HEK293 (cell line): ENCODE measurements around the gene METTL1.

Source experiments
- CTCF ChIA-PET: fragments of 350-600 bp; formaldehyde crosslinking; extraction: SDS; loops from one replicate; lab custom pipeline; 2021; ENCODE audit warnings: antibody characterized with exemption; lab: Yijun Ruan, JAX
- POLR2A ChIA-PET: fragments of 300-600 bp; formaldehyde crosslinking; extraction: SDS; loops from one replicate; lab custom pipeline; 2020; ENCODE audit warnings: antibody characterized with exemption, inconsistent platforms; lab: Yijun Ruan, JAX
- H3K27ac ChIP-seq: fragments of 200-500 bp; sonication (Bioruptor generic); 2 replicates; pipeline ENCODE4 v1.5.1; 2014; ENCODE audit warnings: low read depth, low read length, control low read depth, inconsistent platforms; ENCODE audit errors: extremely low read depth
- H3K36me3 ChIP-seq, 2 experiments: fragments of 200-500 bp in 1 of 2; sonication (Bioruptor generic) in 1 of 2; 1 replicate in 1 of 2; 2 replicates in 1 of 2; pipeline ENCODE4 v1.5.1; 2014 to 2017; ENCODE audit warnings: inconsistent platforms in 2 of 2, low read length in 2 of 2; ENCODE audit not compliant: control insufficient read depth in 2 of 2, insufficient read depth in 1 of 2
- H3K4me1 ChIP-seq: fragments of 200-500 bp; sonication (Bioruptor generic); 2 replicates; pipeline ENCODE4 v1.5.1; 2014; ENCODE audit warnings: mild to moderate bottlenecking, low read length, inconsistent platforms; ENCODE audit not compliant: control insufficient read depth, insufficient read depth
- H3K4me3 ChIP-seq: 2 replicates; pipeline ENCODE4 v1.5.1; 2011; ENCODE audit warnings: low read depth, mild to moderate bottlenecking, control low read depth, low read length, moderate library complexity
- H3K9me3 ChIP-seq: fragments of 200-500 bp; sonication (Bioruptor generic); 2 replicates; pipeline ENCODE4 v1.5.1; 2014; ENCODE audit warnings: low read depth, low read length, inconsistent platforms; ENCODE audit not compliant: control insufficient read depth, insufficient read depth
- GLIS1 ChIP-seq: fragments of 450-650 bp; formaldehyde crosslinking; IDR thresholded peaks from 2 replicates; pipeline ENCODE4 v1.5.1; 2016; ENCODE audit warnings: missing biosample characterization, missing genetic modification characterization
- MZF1 ChIP-seq: fragments of 450-650 bp; formaldehyde crosslinking; IDR thresholded peaks from 2 replicates; pipeline ENCODE4 v1.5.1; 2017; ENCODE audit warnings: missing biosample characterization, missing genetic modification characterization, borderline replicate concordance
- OVOL3 ChIP-seq: fragments of 450-650 bp; formaldehyde crosslinking; IDR thresholded peaks from 2 replicates; pipeline ENCODE4 v1.5.1; 2016; ENCODE audit warnings: missing biosample characterization, missing genetic modification characterization
- SCRT2 ChIP-seq: fragments of 450-650 bp; formaldehyde crosslinking; IDR thresholded peaks from 2 replicates; pipeline ENCODE4 v1.5.1; 2016; ENCODE audit warnings: missing biosample characterization, missing genetic modification characterization
- SP2 ChIP-seq: fragments of 450-650 bp; formaldehyde crosslinking; IDR thresholded peaks from 2 replicates; pipeline ENCODE4 v1.5.1; 2016; ENCODE audit warnings: missing biosample characterization, missing genetic modification characterization
- SP3 ChIP-seq: fragments of 450-650 bp; formaldehyde crosslinking; IDR thresholded peaks from 2 replicates; pipeline ENCODE4 v1.5.1; 2016; ENCODE audit warnings: missing biosample characterization, missing genetic modification characterization
- WT1 ChIP-seq: fragments of 450-650 bp; formaldehyde crosslinking; IDR thresholded peaks from 2 replicates; pipeline ENCODE4 v1.5.1; 2016; ENCODE audit warnings: missing biosample characterization, missing genetic modification characterization
- ZBTB48 ChIP-seq: fragments of 450-650 bp; formaldehyde crosslinking; IDR thresholded peaks from 2 replicates; pipeline ENCODE4 v1.5.1; 2016; ENCODE audit warnings: missing biosample characterization, missing genetic modification characterization
- ZNF10 ChIP-seq: fragments of 450-650 bp; formaldehyde crosslinking; IDR thresholded peaks from 2 replicates; pipeline ENCODE4 v1.5.1; 2017; ENCODE audit warnings: missing biosample characterization, missing genetic modification characterization
- ZNF112 ChIP-seq: fragments of 450-650 bp; formaldehyde crosslinking; IDR thresholded peaks from 2 replicates; pipeline ENCODE4 v1.5.0; 2017; ENCODE audit warnings: missing biosample characterization, missing genetic modification characterization
- ZNF19 ChIP-seq: fragments of 450-650 bp; formaldehyde crosslinking; IDR thresholded peaks from 2 replicates; pipeline ENCODE4; 2016; ENCODE audit warnings: missing biosample characterization, missing genetic modification characterization, low read depth
- ZNF23 ChIP-seq: fragments of 450-650 bp; formaldehyde crosslinking; IDR thresholded peaks from 2 replicates; pipeline ENCODE4 v1.5.1; 2016; ENCODE audit warnings: missing biosample characterization, missing genetic modification characterization, borderline replicate concordance
- ZNF423 ChIP-seq: fragments of 450-650 bp; formaldehyde crosslinking; IDR thresholded peaks from 2 replicates; pipeline ENCODE4 v1.5.1; 2016; ENCODE audit warnings: missing biosample characterization, missing genetic modification characterization
- ZNF48 ChIP-seq: fragments of 450-650 bp; formaldehyde crosslinking; IDR thresholded peaks from 2 replicates; pipeline ENCODE4 v1.5.1; 2016; ENCODE audit warnings: missing biosample characterization, missing genetic modification characterization
- ZNF600 ChIP-seq: fragments of 450-650 bp; formaldehyde crosslinking; IDR thresholded peaks from 2 replicates; pipeline ENCODE4 v1.5.1; 2016; ENCODE audit warnings: missing biosample characterization, missing genetic modification characterization
- ZNF621 ChIP-seq: fragments of 450-650 bp; formaldehyde crosslinking; IDR thresholded peaks from 2 replicates; pipeline ENCODE4 v1.5.1; 2017; ENCODE audit warnings: missing biosample characterization, missing genetic modification characterization
- ZNF623 ChIP-seq: fragments of 450-650 bp; formaldehyde crosslinking; IDR thresholded peaks from 2 replicates; pipeline ENCODE4 v1.5.1; 2016; ENCODE audit warnings: missing biosample characterization, missing genetic modification characterization
- ZNF664 ChIP-seq: fragments of 450-650 bp; formaldehyde crosslinking; IDR thresholded peaks from 2 replicates; pipeline ENCODE4 v1.5.1; 2016; ENCODE audit warnings: missing biosample characterization, missing genetic modification characterization
- ZNF677 ChIP-seq: fragments of 450-650 bp; IDR thresholded peaks from 2 replicates; pipeline ENCODE4 v1.5.0; 2018; ENCODE audit warnings: missing biosample characterization, mild to moderate bottlenecking, missing genetic modification characterization, moderate library complexity
- ZSCAN23 ChIP-seq: fragments of 450-650 bp; formaldehyde crosslinking; IDR thresholded peaks from 2 replicates; pipeline ENCODE4 v1.5.1; 2016; ENCODE audit warnings: missing biosample characterization, missing genetic modification characterization
- TF ChIP-seq, protein P1 (sequence below): fragments of 450-650 bp; IDR thresholded peaks from 2 replicates; pipeline ENCODE4 v1.5.1; 2018; ENCODE audit warnings: missing biosample characterization, missing genetic modification characterization
- TF ChIP-seq, protein P2 (sequence below): fragments of 450-650 bp; formaldehyde crosslinking; IDR thresholded peaks from 2 replicates; pipeline ENCODE4 v1.5.1; 2016; ENCODE audit warnings: missing biosample characterization, missing genetic modification characterization
- TF ChIP-seq, protein P3 (sequence below): fragments of 450-650 bp; formaldehyde crosslinking; IDR thresholded peaks from 2 replicates; pipeline ENCODE4; 2016; ENCODE audit warnings: missing biosample characterization, missing genetic modification characterization
- TF ChIP-seq, protein P4 (sequence below): fragments of 450-650 bp; formaldehyde crosslinking; IDR thresholded peaks from 2 replicates; pipeline ENCODE4 v1.5.1; 2017; ENCODE audit warnings: missing biosample characterization, missing genetic modification characterization
- TF ChIP-seq, protein P5 (sequence below): fragments of 450-650 bp; formaldehyde crosslinking; IDR thresholded peaks from 2 replicates; pipeline ENCODE4 v1.5.1; 2016; ENCODE audit warnings: missing biosample characterization, missing genetic modification characterization
- TF ChIP-seq, protein P6 (sequence below): fragments of 450-650 bp; formaldehyde crosslinking; IDR thresholded peaks from 2 replicates; pipeline ENCODE4 v1.5.1; 2016; ENCODE audit warnings: missing biosample characterization, missing genetic modification characterization

The METTL1 gene

DNA sequence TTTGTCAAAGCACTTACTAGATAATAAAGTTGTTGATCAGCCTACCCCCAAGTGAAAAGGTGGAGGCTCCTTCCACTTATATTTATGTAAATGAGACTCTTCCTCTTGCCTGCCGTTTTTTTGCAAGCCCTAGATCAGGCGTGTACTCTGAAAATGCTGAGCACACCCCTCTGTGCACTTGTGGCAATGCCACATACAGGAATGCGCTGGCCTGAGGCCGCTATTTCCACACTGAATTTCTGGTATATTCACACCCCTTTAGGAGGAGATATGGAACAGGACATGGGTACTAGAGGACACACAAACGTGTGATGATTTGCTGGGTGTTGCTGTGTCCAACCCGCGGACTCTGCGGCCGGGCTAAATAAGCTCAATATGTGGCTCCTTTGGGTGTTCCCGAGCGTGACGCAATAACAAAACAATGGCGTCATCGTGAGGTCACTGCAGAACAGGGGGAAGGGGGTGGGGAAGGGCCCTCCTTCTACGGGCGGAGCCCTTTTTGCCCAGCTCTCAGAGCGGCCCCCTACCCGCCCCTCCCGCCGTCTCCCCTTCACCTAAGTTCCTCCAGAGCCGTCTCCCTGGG is 27.6 kb downstream of the METTL1 start (continued):
- TF ChIP-seq, protein P1, sequence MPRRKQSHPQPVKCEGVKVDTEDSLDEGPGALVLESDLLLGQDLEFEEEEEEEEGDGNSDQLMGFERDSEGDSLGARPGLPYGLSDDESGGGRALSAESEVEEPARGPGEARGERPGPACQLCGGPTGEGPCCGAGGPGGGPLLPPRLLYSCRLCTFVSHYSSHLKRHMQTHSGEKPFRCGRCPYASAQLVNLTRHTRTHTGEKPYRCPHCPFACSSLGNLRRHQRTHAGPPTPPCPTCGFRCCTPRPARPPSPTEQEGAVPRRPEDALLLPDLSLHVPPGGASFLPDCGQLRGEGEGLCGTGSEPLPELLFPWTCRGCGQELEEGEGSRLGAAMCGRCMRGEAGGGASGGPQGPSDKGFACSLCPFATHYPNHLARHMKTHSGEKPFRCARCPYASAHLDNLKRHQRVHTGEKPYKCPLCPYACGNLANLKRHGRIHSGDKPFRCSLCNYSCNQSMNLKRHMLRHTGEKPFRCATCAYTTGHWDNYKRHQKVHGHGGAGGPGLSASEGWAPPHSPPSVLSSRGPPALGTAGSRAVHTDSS (tag by site-specific recombination) = no peak
- TF ChIP-seq SP3 (tag by site-specific recombination) (no peak; the same call in 1 of the 2 replicates), SCRT2 (tag by site-specific recombination) (peak; percentile 82), ZNF621 (no peak), ZNF10 (0 out of 2 replicates have a peak, but pooled peaks have one; percentile 27), ZNF423 (tag by site-specific recombination) (peak; percentile 82), ZSCAN23 (tag by site-specific recombination) (no peak), OVOL3 (tag by site-specific recombination) (no peak), MZF1 (no peak), WT1 (tag by site-specific recombination) (no peak), ZNF48 (tag by site-specific recombination) (no peak), GLIS1 (tag by site-specific recombination) (no peak), ZNF677 (no peak), ZNF19 (tag by site-specific recombination) (no peak), ZNF623 (0 out of 2 replicates have a peak, but pooled peaks have one; percentile 36), ZNF112 (tag by site-specific recombination) (no peak), SP2 (no peak)
- TF ChIP-seq, protein P2, sequence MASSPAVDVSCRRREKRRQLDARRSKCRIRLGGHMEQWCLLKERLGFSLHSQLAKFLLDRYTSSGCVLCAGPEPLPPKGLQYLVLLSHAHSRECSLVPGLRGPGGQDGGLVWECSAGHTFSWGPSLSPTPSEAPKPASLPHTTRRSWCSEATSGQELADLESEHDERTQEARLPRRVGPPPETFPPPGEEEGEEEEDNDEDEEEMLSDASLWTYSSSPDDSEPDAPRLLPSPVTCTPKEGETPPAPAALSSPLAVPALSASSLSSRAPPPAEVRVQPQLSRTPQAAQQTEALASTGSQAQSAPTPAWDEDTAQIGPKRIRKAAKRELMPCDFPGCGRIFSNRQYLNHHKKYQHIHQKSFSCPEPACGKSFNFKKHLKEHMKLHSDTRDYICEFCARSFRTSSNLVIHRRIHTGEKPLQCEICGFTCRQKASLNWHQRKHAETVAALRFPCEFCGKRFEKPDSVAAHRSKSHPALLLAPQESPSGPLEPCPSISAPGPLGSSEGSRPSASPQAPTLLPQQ (tag by site-specific recombination) = peak; percentile 23
- TF ChIP-seq, protein P3, sequence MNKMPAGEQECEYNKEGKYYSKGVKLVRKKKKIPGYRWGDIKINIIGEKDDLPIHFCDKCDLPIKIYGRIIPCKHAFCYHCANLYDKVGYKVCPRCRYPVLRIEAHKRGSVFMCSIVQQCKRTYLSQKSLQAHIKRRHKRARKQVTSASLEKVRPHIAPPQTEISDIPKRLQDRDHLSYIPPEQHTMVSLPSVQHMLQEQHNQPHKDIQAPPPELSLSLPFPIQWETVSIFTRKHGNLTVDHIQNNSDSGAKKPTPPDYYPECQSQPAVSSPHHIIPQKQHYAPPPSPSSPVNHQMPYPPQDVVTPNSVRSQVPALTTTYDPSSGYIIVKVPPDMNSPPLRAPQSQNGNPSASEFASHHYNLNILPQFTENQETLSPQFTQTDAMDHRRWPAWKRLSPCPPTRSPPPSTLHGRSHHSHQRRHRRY (tag by site-specific recombination) = no peak
- TF ChIP-seq, protein P4, sequence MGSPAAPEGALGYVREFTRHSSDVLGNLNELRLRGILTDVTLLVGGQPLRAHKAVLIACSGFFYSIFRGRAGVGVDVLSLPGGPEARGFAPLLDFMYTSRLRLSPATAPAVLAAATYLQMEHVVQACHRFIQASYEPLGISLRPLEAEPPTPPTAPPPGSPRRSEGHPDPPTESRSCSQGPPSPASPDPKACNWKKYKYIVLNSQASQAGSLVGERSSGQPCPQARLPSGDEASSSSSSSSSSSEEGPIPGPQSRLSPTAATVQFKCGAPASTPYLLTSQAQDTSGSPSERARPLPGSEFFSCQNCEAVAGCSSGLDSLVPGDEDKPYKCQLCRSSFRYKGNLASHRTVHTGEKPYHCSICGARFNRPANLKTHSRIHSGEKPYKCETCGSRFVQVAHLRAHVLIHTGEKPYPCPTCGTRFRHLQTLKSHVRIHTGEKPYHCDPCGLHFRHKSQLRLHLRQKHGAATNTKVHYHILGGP (tag by site-specific recombination) = no peak; the same call in 1 of the 2 replicates
- TF ChIP-seq, protein P5, sequence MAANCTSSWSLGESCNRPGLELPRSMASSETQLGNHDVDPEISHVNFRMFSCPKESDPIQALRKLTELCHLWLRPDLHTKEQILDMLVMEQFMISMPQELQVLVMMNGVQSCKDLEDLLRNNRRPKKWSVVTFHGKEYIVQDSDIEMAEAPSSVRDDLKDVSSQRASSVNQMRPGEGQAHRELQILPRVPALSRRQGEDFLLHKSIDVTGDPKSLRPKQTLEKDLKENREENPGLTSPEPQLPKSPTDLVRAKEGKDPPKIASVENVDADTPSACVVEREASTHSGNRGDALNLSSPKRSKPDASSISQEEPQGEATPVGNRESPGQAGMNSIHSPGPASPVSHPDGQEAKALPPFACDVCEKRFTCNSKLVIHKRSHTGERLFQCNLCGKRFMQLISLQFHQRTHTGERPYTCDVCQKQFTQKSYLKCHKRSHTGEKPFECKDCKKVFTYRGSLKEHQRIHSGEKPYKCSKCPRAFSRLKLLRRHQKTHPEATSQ (tag by site-specific recombination) = no peak

DNA sequence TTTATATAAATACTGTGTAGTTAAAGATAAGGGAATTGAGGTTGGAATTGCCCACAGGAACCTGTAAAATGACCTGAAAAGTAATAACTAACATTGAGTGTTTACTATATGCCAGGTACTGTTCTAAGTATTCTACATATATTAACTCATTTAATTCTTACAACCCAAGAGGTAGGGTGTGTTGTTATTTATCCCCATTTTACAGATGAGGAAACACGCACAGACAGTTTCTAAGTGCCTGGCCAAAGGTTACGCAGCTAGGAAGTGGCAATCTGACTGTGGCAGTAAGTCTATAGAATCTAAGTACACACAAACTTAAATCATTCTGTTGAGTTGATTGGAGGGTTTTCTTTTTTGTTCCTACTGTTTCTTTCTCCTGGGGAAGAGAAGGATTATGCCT is 28.1 kb downstream of the METTL1 start:
- Histone ChIP-seq H3K27ac (0 out of 2 replicates have a peak overlapping the region, but pooled peaks have one; percentile 80), H3K9me3 (no peaks in the 10 kb centered on the region), H3K36me3 (peaks cover 8 to 30% of the 10 kb centered on the region in 2 experiments), H3K4me1 (0 out of 2 replicates have a peak, but pooled peaks cover 2% of the 10 kb centered on the region), H3K4me3 (no peak overlapping the region)
- POLR2A ChIA-PET = interaction anchor here (0.9 to 2.1 kb wide), 6 partner anchors 9 to 198 kb away, joined by 3 to 9 read pairs (median 7); partner anchors contain the start of genes CYP27B1, EEF1AKMT3, METTL1 and TSFM
- CTCF ChIA-PET = interaction anchor here (1.3 to 2.7 kb wide), 3 partner anchors 13 to 17 kb away, joined by 3 to 22 read pairs (median 7); no protein-coding TSS in a partner anchor
- TF ChIP-seq ZBTB48 (tag by site-specific recombination) (no peak), ZNF664 (tag by site-specific recombination) (peak; percentile 84), ZNF23 (tag by site-specific recombination) (no peak), ZNF600 (no peak)
- TF ChIP-seq, protein P6, sequence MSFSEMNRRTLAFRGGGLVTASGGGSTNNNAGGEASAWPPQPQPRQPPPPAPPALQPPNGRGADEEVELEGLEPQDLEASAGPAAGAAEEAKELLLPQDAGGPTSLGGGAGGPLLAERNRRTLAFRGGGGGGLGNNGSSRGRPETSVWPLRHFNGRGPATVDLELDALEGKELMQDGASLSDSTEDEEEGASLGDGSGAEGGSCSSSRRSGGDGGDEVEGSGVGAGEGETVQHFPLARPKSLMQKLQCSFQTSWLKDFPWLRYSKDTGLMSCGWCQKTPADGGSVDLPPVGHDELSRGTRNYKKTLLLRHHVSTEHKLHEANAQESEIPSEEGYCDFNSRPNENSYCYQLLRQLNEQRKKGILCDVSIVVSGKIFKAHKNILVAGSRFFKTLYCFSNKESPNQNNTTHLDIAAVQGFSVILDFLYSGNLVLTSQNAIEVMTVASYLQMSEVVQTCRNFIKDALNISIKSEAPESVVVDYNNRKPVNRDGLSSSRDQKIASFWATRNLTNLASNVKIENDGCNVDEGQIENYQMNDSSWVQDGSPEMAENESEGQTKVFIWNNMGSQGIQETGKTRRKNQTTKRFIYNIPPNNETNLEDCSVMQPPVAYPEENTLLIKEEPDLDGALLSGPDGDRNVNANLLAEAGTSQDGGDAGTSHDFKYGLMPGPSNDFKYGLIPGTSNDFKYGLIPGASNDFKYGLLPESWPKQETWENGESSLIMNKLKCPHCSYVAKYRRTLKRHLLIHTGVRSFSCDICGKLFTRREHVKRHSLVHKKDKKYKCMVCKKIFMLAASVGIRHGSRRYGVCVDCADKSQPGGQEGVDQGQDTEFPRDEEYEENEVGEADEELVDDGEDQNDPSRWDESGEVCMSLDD (tag by site-specific recombination) = no peak
